IMR-90 (cell line): ENCODE data around the gene RABIF. TPM values are rescaled to one million over a fixed set of nuclear protein-coding genes. Genes with fewer than 3 reads are reported as not detected.

ENCODE experiments used
- ATAC-seq: fragments of 200-7000 bp; cut with Tn5 transposase; 2 replicates; pipeline ENCODE4 v1.9.1; 2020; ENCODE audit warnings: low read depth, mild to moderate bottlenecking, moderate library complexity
- BruUV-seq: library from RNA; stranded (reverse); fragments of 400-500 nt; replicated peaks from 2 replicates; lab custom pipeline; 2021; lab: Mats Ljungman, UMichigan
- CTCF ChIA-PET: fragments of 300-600 bp; formaldehyde crosslinking; extraction: SDS; loops from one replicate; lab custom pipeline; 2021; ENCODE audit warnings: antibody characterized with exemption; lab: Yijun Ruan, JAX
- POLR2A ChIA-PET: fragments of 300-600 bp; sonication (Branson Sonifier 250); formaldehyde crosslinking; loops from one replicate; lab custom pipeline; 2022; ENCODE audit warnings: antibody characterized with exemption; ENCODE audit not compliant: unreplicated experiment; lab: Charles Lee
- DNase-seq: peaks from one replicate; pipeline ENCODE4 v3.0.0; 2013
- H2AFZ ChIP-seq: replicated peaks from 2 replicates; pipeline ENCODE3; 2013; ENCODE audit warnings: low read length, mild to moderate bottlenecking; ENCODE audit not compliant: poor library complexity
- H2AK5ac ChIP-seq: 2 replicates; pipeline ENCODE4 v1.6.1; 2013; ENCODE audit warnings: low read depth, low read length, inconsistent platforms
- H2AK9ac ChIP-seq: replicated peaks from 2 replicates; pipeline ENCODE3; 2013; ENCODE audit warnings: mild to moderate bottlenecking, low read depth, low read length, moderate library complexity; ENCODE audit not compliant: poor library complexity
- H2BK120ac ChIP-seq: 2 replicates; pipeline ENCODE4 v1.6.1; 2013; ENCODE audit warnings: low read depth, low read length, inconsistent platforms
- H2BK15ac ChIP-seq: 3 replicates; pipeline ENCODE4 v1.6.1; 2013; ENCODE audit warnings: low read depth, low read length, inconsistent platforms
- H2BK20ac ChIP-seq: 2 replicates; pipeline ENCODE4 v1.6.1; 2013; ENCODE audit warnings: low read depth, mild to moderate bottlenecking, inconsistent platforms, low read length, moderate library complexity
- H2BK5ac ChIP-seq: 2 replicates; pipeline ENCODE4 v1.6.1; 2013; ENCODE audit warnings: mild to moderate bottlenecking, low read depth, low read length, inconsistent platforms; ENCODE audit not compliant: poor library complexity, severe bottlenecking
- H3K14ac ChIP-seq: replicated peaks from 2 replicates; pipeline ENCODE4 v1.6.1; 2013; ENCODE audit warnings: low read depth, low read length, inconsistent platforms
- H3K18ac ChIP-seq: 2 replicates; pipeline ENCODE4 v1.6.1; 2013; ENCODE audit warnings: low read depth, low read length, control low read depth
- H3K23ac ChIP-seq: 2 replicates; pipeline ENCODE4 v1.6.1; 2013; ENCODE audit warnings: low read depth, low read length, inconsistent platforms
- H3K27ac ChIP-seq: 2 replicates; pipeline ENCODE4 v1.5.1; 2013; ENCODE audit warnings: mild to moderate bottlenecking, control low read depth, low read length; ENCODE audit not compliant: insufficient read depth
- H3K27me3 ChIP-seq: 2 replicates; pipeline ENCODE4 v1.6.1; 2013; ENCODE audit warnings: low read length; ENCODE audit not compliant: control insufficient read depth, insufficient read depth
- H3K36me3 ChIP-seq: 2 replicates; pipeline ENCODE4 v1.6.1; 2013; ENCODE audit warnings: low read length, mixed read lengths; ENCODE audit not compliant: control insufficient read depth, insufficient read depth
- H3K4ac ChIP-seq: 2 replicates; pipeline ENCODE4 v1.6.1; 2013; ENCODE audit warnings: low read depth, low read length, inconsistent platforms
- H3K4me1 ChIP-seq: 2 replicates; pipeline ENCODE4 v1.6.1; 2013; ENCODE audit warnings: low read length, mixed read lengths; ENCODE audit not compliant: control insufficient read depth, insufficient read depth
- H3K4me2 ChIP-seq: 2 replicates; pipeline ENCODE4 v1.6.1; 2013; ENCODE audit warnings: low read depth, mild to moderate bottlenecking, control low read depth, low read length, moderate library complexity
- H3K4me3 ChIP-seq: 2 replicates; pipeline ENCODE4 v1.5.1; 2013; ENCODE audit warnings: low read depth, mild to moderate bottlenecking, control low read depth, low read length, moderate library complexity; ENCODE audit not compliant: insufficient read depth
- H3K56ac ChIP-seq: 2 replicates; pipeline ENCODE4 v1.6.1; 2013; ENCODE audit warnings: low read length, inconsistent platforms; ENCODE audit not compliant: insufficient read depth; ENCODE audit errors: extremely low read depth
- H3K79me1 ChIP-seq, 2 experiments: 2 replicates each; pipeline ENCODE4 v1.6.1; 2013; ENCODE audit warnings: low read length in 2 of 2, inconsistent platforms in 1 of 2, low read depth in 1 of 2
- H3K9ac ChIP-seq: 2 replicates; pipeline ENCODE4 v1.6.1; 2013; ENCODE audit warnings: low read depth, low read length, control low read depth
- H3K9me1 ChIP-seq: 2 replicates; pipeline ENCODE4 v1.6.1; 2013; ENCODE audit warnings: low read length, inconsistent platforms; ENCODE audit not compliant: insufficient read depth
- H3K9me3 ChIP-seq: 2 replicates; pipeline ENCODE4 v1.6.1; 2013; ENCODE audit warnings: low read length; ENCODE audit not compliant: control insufficient read depth, insufficient read depth
- H4K20me1 ChIP-seq: 2 replicates; pipeline ENCODE4 v1.6.1; 2013; ENCODE audit warnings: low read length, inconsistent platforms; ENCODE audit not compliant: insufficient read depth
- H4K5ac ChIP-seq: 2 replicates; pipeline ENCODE4 v1.6.1; 2013; ENCODE audit warnings: mild to moderate bottlenecking, low read depth, low read length, control low read depth
- H4K8ac ChIP-seq, 2 experiments: 2 replicates each; pipeline ENCODE4 v1.6.1; 2013; ENCODE audit warnings: low read depth in 2 of 2, low read length in 2 of 2, control low read depth in 1 of 2, inconsistent platforms in 1 of 2
- H4K91ac ChIP-seq: 2 replicates; pipeline ENCODE4 v1.6.1; 2013; ENCODE audit warnings: low read depth, low read length, inconsistent platforms; ENCODE audit not compliant: insufficient read depth
- BHLHE40 ChIP-seq: fragments of 150-350 bp; IDR thresholded peaks from 2 replicates; pipeline ENCODE4 v1.6.1; 2016; ENCODE audit warnings: mild to moderate bottlenecking, low read depth, low read length
- RCOR1 ChIP-seq: IDR thresholded peaks from 2 replicates; pipeline ENCODE4 v1.6.1; 2012; ENCODE audit warnings: mild to moderate bottlenecking, low read length, improper control_type of control experiment; ENCODE audit not compliant: insufficient replicate concordance
- SMC3 ChIP-seq: fragments of 150-350 bp; IDR thresholded peaks from 2 replicates; pipeline ENCODE4 v1.6.1; 2016; ENCODE audit warnings: low read depth, mild to moderate bottlenecking, antibody characterized with exemption, low read length, moderate library complexity
- WGBS, 2 experiments: methylation state at CpG; one replicate each; pipeline versions ENCODE4 v1.1.5 to v1.1.7; 2013; ENCODE audit warnings: missing lambda C conversion rate in 2 of 2; ENCODE audit not compliant: insufficient read length in 1 of 2; ENCODE audit errors: extremely low coverage in 2 of 2; 5-methylcytosine and 5-hydroxymethylcytosine counted together
- dilution Hi-C: fragments of 300-500 bp; cut with HindIII; formaldehyde crosslinking; loops from one replicate; pipeline ENCODE4 v1.14.3; 2018; ENCODE audit warnings: low sequenced_read_pairs; ENCODE audit not compliant: unreplicated experiment
- in situ Hi-C: fragments of 300-500 bp; cut with MboI; formaldehyde crosslinking; loops from 3 replicates; pipeline ENCODE4 v1.14.3; 2019; ENCODE audit warnings: low sequenced_read_pairs, inconsistent platforms, mixed read lengths
- intact Hi-C: fragments of 100-400 bp; cut with micrococcal nuclease; formaldehyde crosslinking; loops from 2 replicates; pipeline ENCODE4 v1.10.0; 2022
- polyA plus RNA-seq, 3 experiments: library from polyadenylated mRNA; depleted of rRNA; stranded (reverse); fragments of >200 nt; gene quantifications; 2 replicates each; pipeline ENCODE4 v1.2.3, GENCODE V29; 2012; ENCODE audit warnings: low replicate concordance in 1 of 3
- total RNA-seq: library from RNA; depleted of rRNA; stranded (reverse); fragments of >200 nt; gene quantifications from 2 replicates; pipeline ENCODE4 v1.2.3, GENCODE V29; 2012

The RABIF gene
- total and polyA plus RNA-seq, 2 of the 4 experiments (the other 2 are of a cell fraction) = 4.8 to 7.9 TPM

DNA sequence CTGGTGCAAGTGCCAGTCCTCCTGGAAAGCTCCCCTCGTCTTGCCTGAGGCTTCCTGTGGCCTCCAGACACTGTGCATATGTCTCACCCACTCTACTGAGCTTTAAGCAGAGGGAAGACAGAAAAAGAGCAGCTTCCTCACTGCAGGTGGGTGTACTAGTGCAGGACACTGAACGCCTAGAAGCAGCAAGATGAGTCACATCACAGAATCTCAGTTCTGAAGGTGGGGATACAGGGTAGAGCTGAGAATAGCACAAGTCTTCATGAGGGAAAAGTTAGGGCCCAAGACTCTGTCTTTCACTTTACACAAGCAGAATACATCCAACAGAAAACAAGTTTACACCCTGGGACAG lies 40.8 kb downstream of the RABIF start:
- Histone ChIP-seq H3K4me3 (no peak overlapping the region), H3K27ac (no peak overlapping the region), H2AK9ac (no peak overlapping the region), H3K9me1 (no peaks in the 10 kb centered on the region), H2AFZ (no peak overlapping the region), H2AK5ac (no peak overlapping the region), H4K20me1 (no peaks in the 10 kb centered on the region), H3K56ac (no peak overlapping the region), H4K91ac (no peak overlapping the region), H2BK20ac (no peak overlapping the region), H3K9ac (no peak overlapping the region), H3K79me1 (no peaks in the 10 kb centered on the region), H2BK15ac (no peak overlapping the region), H2BK120ac (no peak overlapping the region), H4K8ac (no peak overlapping the region), H3K14ac (no peak overlapping the region), H3K4ac (no peak overlapping the region), H3K36me3 (no peaks in the 10 kb centered on the region), H3K27me3 (peaks cover 13% of the 10 kb centered on the region), H4K5ac (no peak overlapping the region), H3K4me2 (no peak overlapping the region), H3K4me1 (no peaks in the 10 kb centered on the region), H2BK5ac (no peak overlapping the region), H3K9me3 (no peaks in the 10 kb centered on the region), H3K23ac (no peak overlapping the region), H3K18ac (no peak overlapping the region)
- ChIA-PET POLR2A (no interaction called here), CTCF (no interaction called here)
- intact Hi-C loops = no loop called here
- WGBS, 2 experiments = no CpG with 5 or more reads among the region's 2 CpGs
- no peak for TF ChIP-seq BHLHE40
- TF ChIP-seq RCOR1 = no peak
- TF ChIP-seq SMC3 = no peak
- BruUV-seq = no TSS peak
- in situ Hi-C loops = no loop called here
- DNase-seq (peak; percentile 8), ATAC-seq (no peak)
- dilution Hi-C loops = no loop called here
